Adrenal gland (tissue), 12 donors: Measurements from ENCODE around the gene DNAJC10. TPM values are rescaled to one million over a fixed set of nuclear protein-coding genes. Genes with fewer than 3 reads are reported as not detected.

Experiments
- DNase-seq, 7 donors: peaks; one replicate each; pipeline ENCODE4 v3.0.0-alpha.2; 2019 to 2020
- H3K27ac ChIP-seq, 5 donors: fragments of 200-600 bp; sonication (generic) in 4 of 5; 1 replicate in 3 of 5; 2 replicates in 2 of 5; pipeline versions ENCODE4 v1.5.1 to v1.8.0; 2016 to 2020; ENCODE audit warnings: mild to moderate bottlenecking in 1 of 5
- H3K27me3 ChIP-seq: fragments of 200-600 bp; 2 replicates; pipeline ENCODE4 v1.8.0; 2021
- H3K36me3 ChIP-seq, 2 donors: fragments of 200-600 bp; replicated peaks in 1 of 2; 1 replicate in 1 of 2; 2 replicates in 1 of 2; pipeline versions ENCODE4 v1.5.1 to v1.8.0; 2018 to 2022
- H3K4me1 ChIP-seq, 2 donors: fragments of 200-600 bp; replicated peaks in 1 of 2; 1 replicate in 1 of 2; 2 replicates in 1 of 2; pipeline versions ENCODE4 v1.5.1 to v1.8.0; 2018 to 2021
- H3K4me3 ChIP-seq, 4 donors: fragments of 200-600 bp; sonication (generic) in 3 of 4; one replicate each; pipeline ENCODE4 v1.5.1; 2016 to 2018
- H3K9me3 ChIP-seq, 3 donors: fragments of 200-600 bp; sonication (generic) in 1 of 3; replicated peaks in 1 of 3; 1 replicate in 2 of 3; 2 replicates in 1 of 3; pipeline versions ENCODE4 v1.5.1 to v1.8.0; 2016 to 2021
- POLR2A ChIP-seq, 2 donors: fragments of 450-650 bp; IDR thresholded peaks; one replicate each; pipeline ENCODE4 v1.6.1; 2017; ENCODE audit warnings: antibody characterized with exemption in 2 of 2, mild to moderate bottlenecking in 2 of 2, moderate library complexity in 1 of 2
- WGBS, 4 donors: extraction: QIAGEN DNeasy Blood & Tissue Kit in 2 of 4; methylation state at CpG; one replicate each; pipeline versions ENCODE4 v1.1.5 to v1.1.7; 2013 to 2017; 5-methylcytosine and 5-hydroxymethylcytosine counted together
- intact Hi-C, 2 donors: fragments of 100-400 bp; cut with DNase I; formaldehyde crosslinking; loops; one replicate each; pipeline versions ENCODE4 v1.14.1 to v1.15.0; 2022 to 2023
- polyA plus RNA-seq, 3 donors: library from polyadenylated mRNA; stranded (reverse); fragments of 200-250 nt in 2 of 3; fragments of 350-450 nt in 1 of 3; fragmentation: Illumina TruSeq in 1 of 3; extraction: RNeasy Lipid Tissue Mini Kit (QIAGEN cat#74804) in 1 of 3; gene quantifications; one replicate each; pipeline ENCODE4 v1.2.3, GENCODE V29; 2013 to 2014
- total RNA-seq, 9 donors: library from RNA; depleted of rRNA in 4 of 9; stranded (reverse); fragments of >200 nt in 4 of 9; fragments of 120-200 nt in 1 of 9; fragmentation: NEBNext Ultra II Directional in 1 of 9; extraction: Animal tissue kit (Norgen Biotek cat#: 25700) in 1 of 9; gene quantifications; one replicate each; pipeline versions ENCODE4 v1.1.0 to v1.2.4, GENCODE V29; 2013 to 2023
- TF ChIP-seq, protein P1 (sequence below), 6 experiments: fragments of 450-650 bp in 4 of 6; fragments of 200-600 bp in 2 of 6; sonication (generic) in 1 of 6; IDR thresholded peaks; 1 replicate in 5 of 6; 2 replicates in 1 of 6; pipeline versions ENCODE4 v1.5.1 to v1.8.0; 2016 to 2021; ENCODE audit warnings: antibody characterized with exemption in 6 of 6, mild to moderate bottlenecking in 2 of 6, moderate library complexity in 1 of 6
- donor health status: healthy with polysubstance abuse.
- donor health status: Bipolar disorder and iron deficiency.
- donor health status: DM: yes; HTN: yes; CAD: no.
- donor health status: DM: no; HTN: no; CAD: no.
- donor health status: DM: no; HTN: no; CAD: no.
- donor health status: DM: yes; HTN: yes; CAD: no.

The DNAJC10 gene
- total and polyA plus RNA-seq, 12 donors, result 16.7 to 88.3 (median 41.1) TPM

DNA sequence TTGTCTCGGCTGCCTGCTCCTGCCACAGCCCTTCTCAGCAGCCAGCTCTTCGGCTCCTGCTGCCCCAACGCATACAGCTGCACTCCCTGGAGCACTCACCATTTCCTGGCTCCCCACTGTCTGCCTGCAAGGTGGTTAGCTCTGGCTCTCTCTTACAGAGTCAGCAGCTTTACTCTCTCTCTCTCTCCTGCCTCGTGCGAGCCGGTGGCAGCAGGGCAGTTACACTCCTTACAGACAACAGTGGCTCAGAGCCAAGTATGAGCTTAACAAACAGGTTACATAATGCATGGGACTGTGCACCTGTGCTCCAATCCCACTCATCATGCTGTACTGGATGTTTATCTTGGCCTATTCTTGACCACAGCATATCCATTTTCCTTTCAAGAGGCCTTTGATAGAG, 47.4 kb upstream of the DNAJC10 start:
- no peaks in the 10 kb centered on the region for H3K36me3 ChIP-seq
- no peak for TF ChIP-seq POLR2A (IDR thresholded peaks at IDR 0.05)
- TF ChIP-seq, protein P1, sequence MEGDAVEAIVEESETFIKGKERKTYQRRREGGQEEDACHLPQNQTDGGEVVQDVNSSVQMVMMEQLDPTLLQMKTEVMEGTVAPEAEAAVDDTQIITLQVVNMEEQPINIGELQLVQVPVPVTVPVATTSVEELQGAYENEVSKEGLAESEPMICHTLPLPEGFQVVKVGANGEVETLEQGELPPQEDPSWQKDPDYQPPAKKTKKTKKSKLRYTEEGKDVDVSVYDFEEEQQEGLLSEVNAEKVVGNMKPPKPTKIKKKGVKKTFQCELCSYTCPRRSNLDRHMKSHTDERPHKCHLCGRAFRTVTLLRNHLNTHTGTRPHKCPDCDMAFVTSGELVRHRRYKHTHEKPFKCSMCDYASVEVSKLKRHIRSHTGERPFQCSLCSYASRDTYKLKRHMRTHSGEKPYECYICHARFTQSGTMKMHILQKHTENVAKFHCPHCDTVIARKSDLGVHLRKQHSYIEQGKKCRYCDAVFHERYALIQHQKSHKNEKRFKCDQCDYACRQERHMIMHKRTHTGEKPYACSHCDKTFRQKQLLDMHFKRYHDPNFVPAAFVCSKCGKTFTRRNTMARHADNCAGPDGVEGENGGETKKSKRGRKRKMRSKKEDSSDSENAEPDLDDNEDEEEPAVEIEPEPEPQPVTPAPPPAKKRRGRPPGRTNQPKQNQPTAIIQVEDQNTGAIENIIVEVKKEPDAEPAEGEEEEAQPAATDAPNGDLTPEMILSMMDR (IDR thresholded peaks at IDR 0.05), result no peak
- intact Hi-C loops, result no loop called here
- no peak overlapping the region for H3K27ac ChIP-seq
- 48 to 63% (median 55%) methylated on average over 6 of the region's 6 CpGs for WGBS, 4 donors
- DNase-seq, result no peak
- no peaks in the 10 kb centered on the region for H3K27me3 ChIP-seq
- H3K4me3 ChIP-seq, result no peak overlapping the region
- H3K4me1 ChIP-seq, result no peaks in the 10 kb centered on the region
- no peaks in the 10 kb centered on the region for H3K9me3 ChIP-seq

DNA sequence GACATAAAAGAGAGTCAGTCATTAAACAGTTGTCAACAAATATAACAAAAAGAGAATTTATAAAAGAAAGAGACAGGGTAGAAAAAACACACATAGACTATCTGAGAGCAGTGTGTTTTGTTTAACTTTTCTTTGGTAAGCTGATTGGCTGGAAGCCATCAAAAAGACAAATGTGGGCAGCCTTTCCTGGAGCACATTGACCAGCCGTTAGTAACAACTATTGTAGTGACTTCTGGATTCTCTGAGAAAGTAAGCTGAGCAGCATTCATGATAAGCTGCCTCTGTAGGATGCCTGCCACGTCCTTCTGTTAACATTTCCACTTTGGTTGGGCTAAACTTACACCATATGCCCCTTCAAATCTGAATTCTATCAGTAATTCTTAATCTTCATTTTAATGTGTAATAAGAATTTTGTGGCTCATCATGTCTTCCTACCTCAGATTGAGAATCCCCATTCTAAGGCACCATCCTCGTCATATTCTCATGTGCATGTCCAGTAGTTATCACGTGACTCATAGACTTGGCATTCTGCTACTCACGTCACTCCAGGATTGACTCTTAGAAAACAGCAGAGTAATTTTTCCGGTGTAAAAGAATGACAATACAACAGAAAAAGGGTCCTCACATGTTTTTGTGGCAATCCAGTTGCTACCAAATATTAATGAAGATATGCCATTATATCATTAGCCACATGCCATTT, 43.4 kb upstream of the DNAJC10 start:
- no peak for DNase-seq
- 39 to 60% (median 43%) methylated on average over 6 of the region's 6 CpGs for WGBS, 4 donors

DNA sequence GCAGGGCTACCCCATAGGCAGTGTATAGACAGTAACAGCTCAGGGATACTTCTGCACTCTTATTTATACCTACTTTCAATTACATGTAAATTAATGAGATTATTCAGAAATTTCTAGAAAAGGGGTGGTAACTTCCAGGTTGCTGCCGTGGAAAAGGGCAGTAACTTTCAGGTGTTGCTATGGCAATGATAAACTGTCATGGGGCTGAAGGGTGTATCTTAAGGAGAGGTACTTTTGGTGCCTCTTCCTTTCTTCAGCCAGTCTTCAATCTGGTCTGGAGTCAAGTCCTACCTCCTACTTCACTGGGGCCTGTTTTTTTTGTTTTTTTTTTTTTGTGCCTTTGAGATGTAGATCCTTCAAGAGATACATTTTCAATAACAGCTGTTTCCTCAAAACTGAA, 35.2 kb upstream of the DNAJC10 start:
- no peak for DNase-seq
- no peak overlapping the region for H3K4me3 ChIP-seq
- TF ChIP-seq, protein P1 (IDR thresholded peaks at IDR 0.05), result no peak
- no peak for TF ChIP-seq POLR2A (IDR thresholded peaks at IDR 0.05)
- H3K4me1 ChIP-seq, result no peaks in the 10 kb centered on the region
- WGBS, 4 donors, result 30 to 55% (median 38%) methylated on average over 1 of the region's 1 CpG
- H3K9me3 ChIP-seq, result no peaks in the 10 kb centered on the region
- no peak overlapping the region for H3K27ac ChIP-seq
- no peaks in the 10 kb centered on the region for H3K27me3 ChIP-seq
- intact Hi-C loops, result no loop called here
- no peaks in the 10 kb centered on the region for H3K36me3 ChIP-seq

More for the DNA sequence above, 43.4 kb upstream of the DNAJC10 start:
- Histone ChIP-seq H3K27me3 (no peaks in the 10 kb centered on the region), H3K9me3 (no peaks in the 10 kb centered on the region), H3K27ac (no peak overlapping the region), H3K4me1 (no peaks in the 10 kb centered on the region), H3K36me3 (no peaks in the 10 kb centered on the region), H3K4me3 (no peak overlapping the region)
- intact Hi-C loops, result no loop called here
- TF ChIP-seq, protein P1 (IDR thresholded peaks at IDR 0.05), result no peak
- no peak for TF ChIP-seq POLR2A (IDR thresholded peaks at IDR 0.05)

DNA sequence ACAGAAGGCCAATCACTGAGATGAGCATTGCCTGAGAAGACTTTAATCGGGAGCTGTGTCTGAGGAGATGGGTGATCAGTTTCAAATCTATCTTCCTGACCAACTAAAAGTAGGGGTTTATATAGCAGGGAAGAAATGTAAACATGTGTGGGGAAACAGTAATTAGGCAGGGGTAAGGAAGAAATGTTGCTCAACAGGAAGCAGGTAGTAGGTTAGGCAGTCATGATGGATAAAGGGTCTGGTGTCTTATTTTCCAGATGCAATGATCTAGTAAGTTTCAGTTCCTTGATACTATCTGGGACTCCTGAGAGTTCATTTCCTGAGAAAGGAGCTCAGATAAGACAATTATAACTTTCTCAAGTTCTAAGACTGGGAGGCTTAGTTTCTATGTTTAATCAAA, 33.8 kb upstream of the DNAJC10 start:
- peaks cover 6% of the 10 kb centered on the region for H3K27me3 ChIP-seq
- no peaks in the 10 kb centered on the region for H3K4me1 ChIP-seq
- TF ChIP-seq, protein P1 (IDR thresholded peaks at IDR 0.05), result no peak
- no peak for TF ChIP-seq POLR2A (IDR thresholded peaks at IDR 0.05)
- intact Hi-C loops, result no loop called here
- no peak overlapping the region for H3K4me3 ChIP-seq
- no peak for DNase-seq
- H3K9me3 ChIP-seq, result no peaks in the 10 kb centered on the region
- 65 to 89% (median 75%) methylated on average over 1 of the region's 1 CpG for WGBS, 4 donors
- no peak overlapping the region for H3K27ac ChIP-seq
- no peaks in the 10 kb centered on the region for H3K36me3 ChIP-seq
